IMR-90 (cell line): Measurements from ENCODE around the gene GPATCH2. TPM values are rescaled to one million over a fixed set of nuclear protein-coding genes. Genes with fewer than 3 reads are reported as not detected.

Experiments used
- ATAC-seq: fragments of 200-7000 bp; cut with Tn5 transposase; 2 replicates; pipeline ENCODE4 v1.9.1; 2020; ENCODE audit warnings: low read depth, mild to moderate bottlenecking, moderate library complexity
- BruUV-seq: library from RNA; stranded (reverse); fragments of 400-500 nt; replicated peaks from 2 replicates; lab custom pipeline; 2021; lab: Mats Ljungman, UMichigan
- CTCF ChIA-PET: fragments of 300-600 bp; formaldehyde crosslinking; extraction: SDS; loops from one replicate; lab custom pipeline; 2021; ENCODE audit warnings: antibody characterized with exemption; lab: Yijun Ruan, JAX
- POLR2A ChIA-PET: fragments of 300-600 bp; sonication (Branson Sonifier 250); formaldehyde crosslinking; loops from one replicate; lab custom pipeline; 2022; ENCODE audit warnings: antibody characterized with exemption; ENCODE audit not compliant: unreplicated experiment; lab: Charles Lee
- DNase-seq: peaks from one replicate; pipeline ENCODE4 v3.0.0; 2013
- H2AFZ ChIP-seq: replicated peaks from 2 replicates; pipeline ENCODE3; 2013; ENCODE audit warnings: low read length, mild to moderate bottlenecking; ENCODE audit not compliant: poor library complexity
- H2AK5ac ChIP-seq: 2 replicates; pipeline ENCODE4 v1.6.1; 2013; ENCODE audit warnings: low read depth, low read length, inconsistent platforms
- H2AK9ac ChIP-seq: replicated peaks from 2 replicates; pipeline ENCODE3; 2013; ENCODE audit warnings: mild to moderate bottlenecking, low read depth, low read length, moderate library complexity; ENCODE audit not compliant: poor library complexity
- H2BK120ac ChIP-seq: 2 replicates; pipeline ENCODE4 v1.6.1; 2013; ENCODE audit warnings: low read depth, low read length, inconsistent platforms
- H2BK15ac ChIP-seq: 3 replicates; pipeline ENCODE4 v1.6.1; 2013; ENCODE audit warnings: low read depth, low read length, inconsistent platforms
- H2BK20ac ChIP-seq: 2 replicates; pipeline ENCODE4 v1.6.1; 2013; ENCODE audit warnings: low read depth, mild to moderate bottlenecking, inconsistent platforms, low read length, moderate library complexity
- H2BK5ac ChIP-seq: 2 replicates; pipeline ENCODE4 v1.6.1; 2013; ENCODE audit warnings: mild to moderate bottlenecking, low read depth, low read length, inconsistent platforms; ENCODE audit not compliant: poor library complexity, severe bottlenecking
- H3K14ac ChIP-seq: replicated peaks from 2 replicates; pipeline ENCODE4 v1.6.1; 2013; ENCODE audit warnings: low read depth, low read length, inconsistent platforms
- H3K18ac ChIP-seq: 2 replicates; pipeline ENCODE4 v1.6.1; 2013; ENCODE audit warnings: low read depth, low read length, control low read depth
- H3K23ac ChIP-seq: 2 replicates; pipeline ENCODE4 v1.6.1; 2013; ENCODE audit warnings: low read depth, low read length, inconsistent platforms
- H3K27ac ChIP-seq: 2 replicates; pipeline ENCODE4 v1.5.1; 2013; ENCODE audit warnings: mild to moderate bottlenecking, control low read depth, low read length; ENCODE audit not compliant: insufficient read depth
- H3K27me3 ChIP-seq: 2 replicates; pipeline ENCODE4 v1.6.1; 2013; ENCODE audit warnings: low read length; ENCODE audit not compliant: control insufficient read depth, insufficient read depth
- H3K36me3 ChIP-seq: 2 replicates; pipeline ENCODE4 v1.6.1; 2013; ENCODE audit warnings: low read length, mixed read lengths; ENCODE audit not compliant: control insufficient read depth, insufficient read depth
- H3K4ac ChIP-seq: 2 replicates; pipeline ENCODE4 v1.6.1; 2013; ENCODE audit warnings: low read depth, low read length, inconsistent platforms
- H3K4me1 ChIP-seq: 2 replicates; pipeline ENCODE4 v1.6.1; 2013; ENCODE audit warnings: low read length, mixed read lengths; ENCODE audit not compliant: control insufficient read depth, insufficient read depth
- H3K4me2 ChIP-seq: 2 replicates; pipeline ENCODE4 v1.6.1; 2013; ENCODE audit warnings: low read depth, mild to moderate bottlenecking, control low read depth, low read length, moderate library complexity
- H3K4me3 ChIP-seq: 2 replicates; pipeline ENCODE4 v1.5.1; 2013; ENCODE audit warnings: low read depth, mild to moderate bottlenecking, control low read depth, low read length, moderate library complexity; ENCODE audit not compliant: insufficient read depth
- H3K56ac ChIP-seq: 2 replicates; pipeline ENCODE4 v1.6.1; 2013; ENCODE audit warnings: low read length, inconsistent platforms; ENCODE audit not compliant: insufficient read depth; ENCODE audit errors: extremely low read depth
- H3K79me1 ChIP-seq, 2 experiments: 2 replicates each; pipeline ENCODE4 v1.6.1; 2013; ENCODE audit warnings: low read length in 2 of 2, inconsistent platforms in 1 of 2, low read depth in 1 of 2
- H3K9ac ChIP-seq: 2 replicates; pipeline ENCODE4 v1.6.1; 2013; ENCODE audit warnings: low read depth, low read length, control low read depth
- H3K9me1 ChIP-seq: 2 replicates; pipeline ENCODE4 v1.6.1; 2013; ENCODE audit warnings: low read length, inconsistent platforms; ENCODE audit not compliant: insufficient read depth
- H3K9me3 ChIP-seq: 2 replicates; pipeline ENCODE4 v1.6.1; 2013; ENCODE audit warnings: low read length; ENCODE audit not compliant: control insufficient read depth, insufficient read depth
- H4K20me1 ChIP-seq: 2 replicates; pipeline ENCODE4 v1.6.1; 2013; ENCODE audit warnings: low read length, inconsistent platforms; ENCODE audit not compliant: insufficient read depth
- H4K5ac ChIP-seq: 2 replicates; pipeline ENCODE4 v1.6.1; 2013; ENCODE audit warnings: mild to moderate bottlenecking, low read depth, low read length, control low read depth
- H4K8ac ChIP-seq, 2 experiments: 2 replicates each; pipeline ENCODE4 v1.6.1; 2013; ENCODE audit warnings: low read depth in 2 of 2, low read length in 2 of 2, control low read depth in 1 of 2, inconsistent platforms in 1 of 2
- H4K91ac ChIP-seq: 2 replicates; pipeline ENCODE4 v1.6.1; 2013; ENCODE audit warnings: low read depth, low read length, inconsistent platforms; ENCODE audit not compliant: insufficient read depth
- BHLHE40 ChIP-seq: fragments of 150-350 bp; IDR thresholded peaks from 2 replicates; pipeline ENCODE4 v1.6.1; 2016; ENCODE audit warnings: mild to moderate bottlenecking, low read depth, low read length
- CEBPB ChIP-seq: IDR thresholded peaks from 2 replicates; pipeline ENCODE4 v1.6.1; 2012; ENCODE audit warnings: low read depth, low read length, improper control_type of control experiment
- FOS ChIP-seq: fragments of 150-350 bp; IDR thresholded peaks from 2 replicates; pipeline ENCODE4 v1.6.1; 2016; ENCODE audit warnings: low read depth, low read length
- MXI1 ChIP-seq: IDR thresholded peaks from 2 replicates; pipeline ENCODE4 v1.6.1; 2012; ENCODE audit warnings: low read depth, mild to moderate bottlenecking, low read length, moderate library complexity, borderline replicate concordance
- POLR2A ChIP-seq: IDR thresholded peaks from 2 replicates; pipeline ENCODE4 v1.6.1; 2012; ENCODE audit warnings: mild to moderate bottlenecking, low read depth, low read length
- RFX5 ChIP-seq: IDR thresholded peaks from 2 replicates; pipeline ENCODE4 v1.8.0; 2012; ENCODE audit warnings: low read depth, mild to moderate bottlenecking, low read length, moderate library complexity
- WGBS, 2 experiments: methylation state at CpG; one replicate each; pipeline versions ENCODE4 v1.1.5 to v1.1.7; 2013; ENCODE audit warnings: missing lambda C conversion rate in 2 of 2; ENCODE audit not compliant: insufficient read length in 1 of 2; ENCODE audit errors: extremely low coverage in 2 of 2; 5-methylcytosine and 5-hydroxymethylcytosine counted together
- dilution Hi-C: fragments of 300-500 bp; cut with HindIII; formaldehyde crosslinking; loops from one replicate; pipeline ENCODE4 v1.14.3; 2018; ENCODE audit warnings: low sequenced_read_pairs; ENCODE audit not compliant: unreplicated experiment
- in situ Hi-C: fragments of 300-500 bp; cut with MboI; formaldehyde crosslinking; loops from 3 replicates; pipeline ENCODE4 v1.14.3; 2019; ENCODE audit warnings: low sequenced_read_pairs, inconsistent platforms, mixed read lengths
- intact Hi-C: fragments of 100-400 bp; cut with micrococcal nuclease; formaldehyde crosslinking; loops from 2 replicates; pipeline ENCODE4 v1.10.0; 2022
- polyA plus RNA-seq, 3 experiments: library from polyadenylated mRNA; depleted of rRNA; stranded (reverse); fragments of >200 nt; gene quantifications; 2 replicates each; pipeline ENCODE4 v1.2.3, GENCODE V29; 2012; ENCODE audit warnings: low replicate concordance in 1 of 3
- total RNA-seq: library from RNA; depleted of rRNA; stranded (reverse); fragments of >200 nt; gene quantifications from 2 replicates; pipeline ENCODE4 v1.2.3, GENCODE V29; 2012
- TF ChIP-seq, protein P1 (sequence below): fragments of 150-350 bp; IDR thresholded peaks from 2 replicates; pipeline ENCODE4 v1.6.1; 2016; ENCODE audit warnings: low read depth, mild to moderate bottlenecking, low read length, moderate library complexity, borderline replicate concordance

GPATCH2 gene
- total and polyA plus RNA-seq, 2 of the 4 experiments (the other 2 are of a cell fraction) = 4.7 to 11.8 TPM

DNA sequence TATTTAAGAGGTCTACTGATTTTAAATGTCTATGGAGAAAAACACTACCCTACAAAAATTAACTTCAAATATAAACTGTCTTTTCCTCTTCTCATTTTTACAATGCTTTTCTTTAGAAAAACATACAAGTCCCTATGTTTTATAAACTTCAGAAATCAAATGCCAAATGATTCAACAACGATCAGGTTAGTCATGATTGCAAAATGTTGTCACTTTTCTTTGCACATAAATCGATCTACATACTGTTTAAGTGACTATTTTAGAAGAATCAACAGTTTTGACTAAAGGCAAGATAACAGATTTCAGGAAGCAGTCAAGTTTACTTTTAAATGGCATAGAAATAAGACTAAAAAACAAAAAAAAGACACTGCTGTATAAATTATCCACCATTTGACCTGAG lies 168.7 kb downstream of the GPATCH2 start:
- no peak overlapping the region for H3K4me3 ChIP-seq
- H3K27me3 ChIP-seq = no peaks in the 10 kb centered on the region
- 0 out of 4 replicates have a peak, but pooled peaks cover 0 to 3% of the 10 kb centered on the region in 2 experiments for H3K79me1 ChIP-seq
- WGBS, 2 experiments = no CpG with 5 or more reads among the region's 2 CpGs
- 0 out of 2 replicates have a peak overlapping the region, but pooled peaks have one; percentile 1 for H3K27ac ChIP-seq
- no peak overlapping the region for H2BK120ac ChIP-seq
- no peak overlapping the region for H4K5ac ChIP-seq
- POLR2A ChIA-PET = no interaction called here
- no peak overlapping the region; a peak in 1 of 4 replicates for H4K8ac ChIP-seq
- dilution Hi-C loops (no loop called here), intact Hi-C loops (no loop called here), in situ Hi-C loops (no loop called here)
- no peak overlapping the region for H2BK5ac ChIP-seq
- CTCF ChIA-PET = no interaction called here
- no peaks in the 10 kb centered on the region for H4K20me1 ChIP-seq
- H2BK15ac ChIP-seq = no peak overlapping the region
- H3K9me1 ChIP-seq = peaks cover 3% of the 10 kb centered on the region; the same call in 1 of the 2 replicates
- H3K4ac ChIP-seq = no peak overlapping the region
- H2AK9ac ChIP-seq = no peak overlapping the region
- H3K36me3 ChIP-seq = no peaks in the 10 kb centered on the region
- H3K4me2 ChIP-seq = peak overlapping the region; percentile 49; the same call in 1 of the 2 replicates
- H3K9me3 ChIP-seq = peaks cover 4% of the 10 kb centered on the region; the same call in 1 of the 2 replicates
- no peak overlapping the region for H3K18ac ChIP-seq
- BruUV-seq = no TSS peak
- no peak overlapping the region for H4K91ac ChIP-seq
- DNase-seq (peak; percentile 65), ATAC-seq (peak; percentile 44)
- no peak overlapping the region for H3K56ac ChIP-seq
- TF ChIP-seq FOS (no peak), CEBPB (peak; percentile 63; the same call in 1 of the 2 replicates), MXI1 (no peak), RFX5 (no peak), BHLHE40 (no peak), POLR2A (no peak)
- TF ChIP-seq, protein P1, sequence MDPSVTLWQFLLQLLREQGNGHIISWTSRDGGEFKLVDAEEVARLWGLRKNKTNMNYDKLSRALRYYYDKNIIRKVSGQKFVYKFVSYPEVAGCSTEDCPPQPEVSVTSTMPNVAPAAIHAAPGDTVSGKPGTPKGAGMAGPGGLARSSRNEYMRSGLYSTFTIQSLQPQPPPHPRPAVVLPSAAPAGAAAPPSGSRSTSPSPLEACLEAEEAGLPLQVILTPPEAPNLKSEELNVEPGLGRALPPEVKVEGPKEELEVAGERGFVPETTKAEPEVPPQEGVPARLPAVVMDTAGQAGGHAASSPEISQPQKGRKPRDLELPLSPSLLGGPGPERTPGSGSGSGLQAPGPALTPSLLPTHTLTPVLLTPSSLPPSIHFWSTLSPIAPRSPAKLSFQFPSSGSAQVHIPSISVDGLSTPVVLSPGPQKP = no peak
- H3K23ac ChIP-seq = no peak overlapping the region
- H2AK5ac ChIP-seq = no peak overlapping the region
- H3K14ac ChIP-seq = no peak overlapping the region
- H2BK20ac ChIP-seq = no peak overlapping the region
- no peak overlapping the region for H2AFZ ChIP-seq
- no peak overlapping the region for H3K9ac ChIP-seq
- H3K4me1 ChIP-seq = peaks cover 3% of the 10 kb centered on the region
